HCEC 1CT (cell line): ENCODE measurements around the gene SLC37A3.

ENCODE experiments used
- DNase-seq: peaks from one replicate; pipeline ENCODE4 v3.0.0-alpha.2; 2017

The SLC37A3 gene

GRCh38 chr7:140398821-140399220 is 491 bp upstream of the SLC37A3 start:
- no peak for DNase-seq

- no peak for DNase-seq
Measured at GRCh38 chr7:140393756-140394306, 4.5 kb downstream of the SLC37A3 start.

- DNase-seq: no peak
Measured at GRCh38 chr7:140391634-140392033, 6.7 kb downstream of the SLC37A3 start.

- DNase-seq: no peak
Measured at GRCh38 chr7:140390466-140391190, 7.7 kb downstream of the SLC37A3 start.

- DNase-seq: no peak
Measured at GRCh38 chr7:140390034-140390433, 8.3 kb downstream of the SLC37A3 start.

GRCh38 chr7:140389445-140389844 is 8.9 kb downstream of the SLC37A3 start:
- DNase-seq: no peak

GRCh38 chr7:140384894-140385545 is 13.3 kb downstream of the SLC37A3 start:
- no peak for DNase-seq

- DNase-seq: no peak
Measured at GRCh38 chr7:140383954-140384713, 14.2 kb downstream of the SLC37A3 start.

GRCh38 chr7:140375892-140376730 is 22.2 kb downstream of the SLC37A3 start:
- no peak for DNase-seq

- DNase-seq: no peak
Measured at GRCh38 chr7:140375323-140375722, 23.0 kb downstream of the SLC37A3 start.

- DNase-seq: no peak
Measured at GRCh38 chr7:140369294-140369693, 29.0 kb downstream of the SLC37A3 start.

GRCh38 chr7:140367528-140367927 is 30.8 kb downstream of the SLC37A3 start:
- no peak for DNase-seq

GRCh38 chr7:140364819-140365218 is 33.5 kb downstream of the SLC37A3 start:
- no peak for DNase-seq

- no peak for DNase-seq
Measured at GRCh38 chr7:140360697-140361229, 37.6 kb downstream of the SLC37A3 start.

- DNase-seq: no peak
Measured at GRCh38 chr7:140358412-140359051, 39.8 kb downstream of the SLC37A3 start.

GRCh38 chr7:140358024-140358411 is 40.3 kb downstream of the SLC37A3 start:
- no peak for DNase-seq

GRCh38 chr7:140350056-140350455 is 48.3 kb downstream of the SLC37A3 start:
- no peak for DNase-seq

GRCh38 chr7:140349144-140349771 is 49.1 kb downstream of the SLC37A3 start:
- DNase-seq: no peak

- DNase-seq: peak; percentile 53
Measured at GRCh38 chr7:140348161-140348849, 50.0 kb downstream of the SLC37A3 start.

- no peak for DNase-seq
Measured at GRCh38 chr7:140347218-140347617, 51.1 kb downstream of the SLC37A3 start.

- DNase-seq: no peak
Measured at GRCh38 chr7:140345426-140345825, 52.9 kb downstream of the SLC37A3 start.
